HepG2 (cell line): ENCODE results near the gene MPIG6B. TPM values are rescaled to one million over a fixed set of nuclear protein-coding genes. Genes with fewer than 3 reads are reported as not detected.

Experiments used
- CHCHD3 ChIP-seq: sonication (generic); formaldehyde crosslinking; IDR thresholded peaks from 2 replicates; pipeline ENCODE4 v1.8.0; 2022; ENCODE audit warnings: mild to moderate bottlenecking, missing genetic modification reagents, moderate library complexity
- FOXK2 ChIP-seq: fragments of 450-650 bp; IDR thresholded peaks from 2 replicates; pipeline ENCODE4 v1.6.1; 2016
- HNF4G ChIP-seq, 2 experiments: sonication (generic) in 1 of 2; formaldehyde crosslinking in 1 of 2; IDR thresholded peaks; 2 replicates each; pipeline versions ENCODE4 v1.4.0 to v1.6.1; 2011 to 2020; ENCODE audit warnings: borderline replicate concordance in 2 of 2, low read depth in 2 of 2, mild to moderate bottlenecking in 2 of 2, low read length in 1 of 2, missing genetic modification reagents in 1 of 2, moderate library complexity in 1 of 2
- MAFF ChIP-seq: IDR thresholded peaks from 2 replicates; pipeline ENCODE4 v1.6.1; 2011; ENCODE audit warnings: low read depth, low read length, improper control_type of control experiment
- MED1 ChIP-seq: sonication (generic); formaldehyde crosslinking; IDR thresholded peaks from 2 replicates; pipeline ENCODE4 v1.4.0; 2020; ENCODE audit warnings: missing genetic modification reagents
- MLXIP ChIP-seq: sonication (generic); formaldehyde crosslinking; IDR thresholded peaks from 2 replicates; pipeline ENCODE4 v1.9.0; 2021; ENCODE audit warnings: missing genetic modification reagents, borderline replicate concordance
- PATZ1 ChIP-seq: sonication (generic); formaldehyde crosslinking; IDR thresholded peaks from 2 replicates; pipeline ENCODE4 v1.4.0; 2020; ENCODE audit warnings: missing genetic modification reagents
- POLR2AphosphoS2 ChIP-seq: IDR thresholded peaks from 2 replicates; pipeline ENCODE4 v1.6.1; 2011; ENCODE audit warnings: low read depth, low read length, improper control_type of control experiment
- RBM39 ChIP-seq: fragments of 200-400 bp; formaldehyde crosslinking; IDR thresholded peaks from one replicate; pipeline ENCODE4 v1.6.1; 2018; ENCODE audit warnings: antibody characterized with exemption, mild to moderate bottlenecking, low read depth, low read length; ENCODE audit not compliant: poor library complexity, severe bottlenecking
- SAP130 ChIP-seq: IDR thresholded peaks from 2 replicates; pipeline ENCODE4 v1.6.1; 2016; ENCODE audit warnings: low read depth
- SP1 ChIP-seq, 2 experiments: fragments of 450-650 bp in 1 of 2; sonication (generic) in 1 of 2; formaldehyde crosslinking in 1 of 2; IDR thresholded peaks; 2 replicates each; pipeline versions ENCODE4 v1.4.0 to v1.6.1; 2016 to 2020; ENCODE audit warnings: missing genetic modification reagents in 1 of 2
- THAP9 ChIP-seq: sonication (generic); formaldehyde crosslinking; IDR thresholded peaks from 2 replicates; pipeline ENCODE4; 2020; ENCODE audit warnings: missing genetic modification reagents, mild to moderate bottlenecking, borderline replicate concordance
- U2AF2 ChIP-seq: fragments of 200-400 bp; formaldehyde crosslinking; IDR thresholded peaks from 2 replicates; pipeline ENCODE4 v1.6.1; 2017; ENCODE audit warnings: low read depth, mild to moderate bottlenecking, low read length
- ZBTB21 ChIP-seq: sonication (generic); formaldehyde crosslinking; IDR thresholded peaks from 2 replicates; pipeline ENCODE4 v1.4.0; 2020; ENCODE audit warnings: missing genetic modification reagents
- ZBTB38 ChIP-seq: sonication (generic); formaldehyde crosslinking; IDR thresholded peaks from 2 replicates; pipeline ENCODE4 v1.5.1; 2020; ENCODE audit warnings: mild to moderate bottlenecking, missing genetic modification reagents
- ZFY ChIP-seq: sonication (generic); formaldehyde crosslinking; IDR thresholded peaks from 2 replicates; pipeline ENCODE4 v1.4.0; 2020; ENCODE audit warnings: missing genetic modification reagents
- ZNF577 ChIP-seq: sonication (generic); formaldehyde crosslinking; IDR thresholded peaks from 2 replicates; pipeline ENCODE4 v1.4.0; 2020; ENCODE audit warnings: mild to moderate bottlenecking, low read depth, missing genetic modification reagents, borderline replicate concordance
- ZNF75D ChIP-seq: sonication (generic); formaldehyde crosslinking; IDR thresholded peaks from 2 replicates; pipeline ENCODE4 v1.8.1; 2023; ENCODE audit warnings: missing genetic modification reagents, mild to moderate bottlenecking, borderline replicate concordance
- ZSCAN31 ChIP-seq: sonication (generic); formaldehyde crosslinking; IDR thresholded peaks from 2 replicates; pipeline ENCODE4 v1.5.0; 2020; ENCODE audit warnings: low read depth, mild to moderate bottlenecking, missing genetic modification reagents
- polyA plus RNA-seq, 8 experiments: library from polyadenylated mRNA; depleted of rRNA in 3 of 8; stranded (reverse) in 7 of 8; unstranded in 1 of 8; fragments of >200 nt; fragmentation: Illumina TruSeq in 4 of 8; extraction: Trizol in 4 of 8; gene quantifications; 2 replicates each; pipeline versions ENCODE4 v1.2.1 to v1.2.3, GENCODE V29; 2011 to 2016; ENCODE audit warnings: low read depth in 4 of 8, missing spikeins in 1 of 8, mixed read lengths in 1 of 8; ENCODE audit not compliant: insufficient read depth in 1 of 8
- total RNA-seq, 5 experiments: library from RNA; depleted of rRNA; stranded (reverse); fragments of >200 nt; fragmentation: Illumina TruSeq; extraction: Trizol; gene quantifications; 2 replicates each; pipeline ENCODE4 v1.2.3, GENCODE V29; 2016; ENCODE audit warnings: low read depth in 1 of 5
- TF ChIP-seq, protein P1 (sequence below): sonication (generic); formaldehyde crosslinking; IDR thresholded peaks from 2 replicates; pipeline ENCODE4 v1.5.0; 2020; ENCODE audit warnings: mild to moderate bottlenecking, missing genetic modification reagents

The MPIG6B gene
- total and polyA plus RNA-seq, 2 of the 13 experiments (the other 11 are each of a cell fraction or from before 2014, with no cell fraction given) = not detected

- TF ChIP-seq THAP9 = no peak; the same call in 1 of the 2 replicates
- TF ChIP-seq, protein P1, sequence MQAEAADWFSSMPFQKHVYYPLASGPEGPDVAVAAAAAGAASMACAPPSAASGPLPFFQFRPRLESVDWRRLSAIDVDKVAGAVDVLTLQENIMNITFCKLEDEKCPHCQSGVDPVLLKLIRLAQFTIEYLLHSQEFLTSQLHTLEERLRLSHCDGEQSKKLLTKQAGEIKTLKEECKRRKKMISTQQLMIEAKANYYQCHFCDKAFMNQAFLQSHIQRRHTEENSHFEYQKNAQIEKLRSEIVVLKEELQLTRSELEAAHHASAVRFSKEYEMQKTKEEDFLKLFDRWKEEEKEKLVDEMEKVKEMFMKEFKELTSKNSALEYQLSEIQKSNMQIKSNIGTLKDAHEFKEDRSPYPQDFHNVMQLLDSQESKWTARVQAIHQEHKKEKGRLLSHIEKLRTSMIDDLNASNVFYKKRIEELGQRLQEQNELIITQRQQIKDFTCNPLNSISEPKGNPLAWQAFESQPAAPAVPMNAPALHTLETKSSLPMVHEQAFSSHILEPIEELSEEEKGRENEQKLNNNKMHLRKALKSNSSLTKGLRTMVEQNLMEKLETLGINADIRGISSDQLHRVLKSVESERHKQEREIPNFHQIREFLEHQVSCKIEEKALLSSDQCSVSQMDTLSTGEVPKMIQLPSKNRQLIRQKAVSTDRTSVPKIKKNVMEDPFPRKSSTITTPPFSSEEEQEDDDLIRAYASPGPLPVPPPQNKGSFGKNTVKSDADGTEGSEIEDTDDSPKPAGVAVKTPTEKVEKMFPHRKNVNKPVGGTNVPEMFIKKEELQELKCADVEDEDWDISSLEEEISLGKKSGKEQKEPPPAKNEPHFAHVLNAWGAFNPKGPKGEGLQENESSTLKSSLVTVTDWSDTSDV (CRISPR knock-in tag) = no peak
- TF ChIP-seq HNF4G (IDR thresholded peaks at IDR 0.05; ENCODE audit: borderline replicate concordance, low read depth, low read length) = no peak
- TF ChIP-seq HNF4G (CRISPR knock-in tag; IDR thresholded peaks at IDR 0.05; ENCODE audit: borderline replicate concordance, low read depth) = no peak
- TF ChIP-seq ZFY = no peak
- no peak for TF ChIP-seq RBM39
- TF ChIP-seq ZBTB21 = no peak
- TF ChIP-seq ZBTB38 (CRISPR knock-in tag) = 0 out of 2 replicates have a peak, but pooled peaks have one; percentile 25
- TF ChIP-seq POLR2AphosphoS2 = no peak
- no peak for TF ChIP-seq SP1 (IDR thresholded peaks at IDR 0.05)
- TF ChIP-seq SP1 (CRISPR knock-in tag; IDR thresholded peaks at IDR 0.05) = 0 out of 2 replicates have a peak, but pooled peaks have one; percentile 17
- no peak for TF ChIP-seq CHCHD3 (CRISPR knock-in tag)
- no peak for TF ChIP-seq U2AF2
- peak; percentile 18; the same call in 1 of the 2 replicates for TF ChIP-seq MED1
- peak; percentile 49; the same call in 1 of the 2 replicates for TF ChIP-seq SAP130 (CRISPR knock-in tag)
- no peak for TF ChIP-seq ZNF577 (CRISPR knock-in tag)
- no peak for TF ChIP-seq MLXIP (CRISPR knock-in tag)
- TF ChIP-seq FOXK2 = 0 out of 2 replicates have a peak, but pooled peaks have one; percentile 19
- no peak for TF ChIP-seq ZSCAN31 (CRISPR knock-in tag)
- TF ChIP-seq ZNF75D (CRISPR knock-in tag) = no peak
- no peak for TF ChIP-seq PATZ1 (CRISPR knock-in tag)
- TF ChIP-seq MAFF = no peak
Measured at GRCh38 chr6:31763619-31763940, 40.4 kb downstream of the MPIG6B start (continued).
